CD4-positive, alpha-beta T cell (primary cell): ENCODE measurements around the gene DDRGK1. TPM values are rescaled to one million over a fixed set of nuclear protein-coding genes. Genes with fewer than 3 reads are reported as not detected.
"Not testable (repeated sequence)": the region's sequence is repeated elsewhere in the genome, so short reads cannot be mapped to it uniquely, and the experiment has no call there.

Source experiments
- ATAC-seq: fragments of 200-7000 bp; cut with Tn5 transposase; one replicate; pipeline ENCODE4 v1.10.0; 2022; ENCODE audit warnings: mild to moderate bottlenecking; ENCODE audit not compliant: poor library complexity
- CTCF ChIA-PET: fragments of 350-600 bp; sonication (Branson Sonifier 250); formaldehyde crosslinking; loops from one replicate; lab custom pipeline; 2021; ENCODE audit warnings: antibody characterized with exemption, inconsistent platforms; lab: Charles Lee
- POLR2A ChIA-PET: fragments of 350-600 bp; sonication (Branson Sonifier 250); formaldehyde crosslinking; loops from one replicate; lab custom pipeline; 2021; ENCODE audit warnings: antibody characterized with exemption, inconsistent platforms; lab: Charles Lee
- DNase-seq, 14 experiments: peaks; one replicate each; pipeline ENCODE4 v3.0.0-alpha.2; 2013 to 2020; ENCODE audit warnings: mixed read lengths in 2 of 14
- H3K27ac ChIP-seq, 2 donors: one replicate each; pipeline versions ENCODE4 v1.5.1 to v1.7.0; 2013; ENCODE audit warnings: low read length in 2 of 2, low read depth in 1 of 2, mild to moderate bottlenecking in 1 of 2
- H3K27me3 ChIP-seq, 2 experiments: 1 replicate in 1 of 2; 2 replicates in 1 of 2; pipeline versions ENCODE4 v1.6.1 to v1.7.0; 2013; ENCODE audit warnings: low read length in 2 of 2, control low read depth in 1 of 2, mild to moderate bottlenecking in 1 of 2, moderate library complexity in 1 of 2; ENCODE audit not compliant: insufficient read depth in 2 of 2, control insufficient read depth in 1 of 2
- H3K36me3 ChIP-seq: one replicate; pipeline ENCODE4 v1.6.1; 2013; ENCODE audit warnings: low read length, control low read depth; ENCODE audit not compliant: insufficient read depth
- H3K4me1 ChIP-seq: one replicate; pipeline ENCODE4 v1.6.1; 2013; ENCODE audit warnings: low read length, control low read depth; ENCODE audit not compliant: insufficient read depth
- H3K4me3 ChIP-seq: one replicate; pipeline ENCODE4 v1.5.1; 2013; ENCODE audit warnings: mild to moderate bottlenecking, low read length, moderate library complexity
- H3K9me3 ChIP-seq, 2 experiments: 1 replicate in 1 of 2; 2 replicates in 1 of 2; pipeline versions ENCODE4 v1.6.1 to v1.7.0; 2013; ENCODE audit warnings: low read length in 2 of 2, mild to moderate bottlenecking in 2 of 2, control low read depth in 1 of 2, moderate library complexity in 1 of 2; ENCODE audit not compliant: control insufficient read depth in 1 of 2, insufficient read depth in 1 of 2
- H3K27ac Mint-ChIP-seq: one replicate; pipeline ENCODE4 v1.8.0; 2020; ENCODE audit warnings: mixed read lengths
- H3K27me3 Mint-ChIP-seq: one replicate; pipeline ENCODE4 v1.8.0; 2021; ENCODE audit warnings: mixed read lengths
- H3K36me3 Mint-ChIP-seq: one replicate; pipeline ENCODE4 v1.8.0; 2021; ENCODE audit warnings: low read depth, mixed read lengths
- H3K4me1 Mint-ChIP-seq: one replicate; pipeline ENCODE4 v1.8.0; 2021; ENCODE audit warnings: low read depth, mixed read lengths
- H3K4me3 Mint-ChIP-seq: one replicate; pipeline ENCODE4 v1.8.0; 2020; ENCODE audit warnings: mild to moderate bottlenecking, mixed read lengths
- H3K9me3 Mint-ChIP-seq: one replicate; pipeline ENCODE4 v1.8.0; 2020; ENCODE audit warnings: mixed read lengths
- CTCF ChIP-seq: fragments of 200-600 bp; IDR thresholded peaks from one replicate; pipeline ENCODE4 v1.8.0; 2022; ENCODE audit warnings: antibody characterized with exemption, mild to moderate bottlenecking
- intact Hi-C, 2 experiments: fragments of 100-400 bp; cut with DNase I in 1 of 2; cut with micrococcal nuclease in 1 of 2; formaldehyde crosslinking; loops; one replicate each; pipeline versions ENCODE4 v1.15.1 to v1.9.0; 2023 to 2025; cut with DNase I, micrococcal nuclease
- total RNA-seq, 174 experiments: library from RNA in 2 of 174; stranded (reverse) in 2 of 174; gene quantifications; one replicate each; pipeline ENCODE4 v1.2.3 and lab custom pipeline; 2021 to 2026

The DDRGK1 gene
- total RNA-seq, 2 experiments from 2014 or later = 40.7 to 43.4 TPM

GRCh38 chr20:3188823-3189413, 15.6 kb downstream of the DDRGK1 start:
- intact Hi-C loops = no loop called here
- TF ChIP-seq CTCF = no peak

GRCh38 chr20:3187861-3188260, 16.6 kb downstream of the DDRGK1 start:
- DNase-seq, H3K27ac Mint-ChIP-seq, H3K4me3 ChIP-seq, H3K27me3 Mint-ChIP-seq, intact Hi-C loops, H3K4me1 ChIP-seq, H3K27me3 ChIP-seq, H3K4me3 Mint-ChIP-seq, ATAC-seq, CTCF ChIA-PET, H3K27ac ChIP-seq, H3K9me3 Mint-ChIP-seq, H3K4me1 Mint-ChIP-seq, H3K9me3 ChIP-seq: not testable (repeated sequence)
- POLR2A ChIA-PET = interaction anchor here (1.4 kb wide), 1 partner anchor 16 kb away, joined by 3 read pairs; no protein-coding TSS in a partner anchor
- peaks cover 30% of the 10 kb centered on the region for H3K36me3 Mint-ChIP-seq
- peaks cover 40% of the 10 kb centered on the region for H3K36me3 ChIP-seq

More at GRCh38 chr20:3188823-3189413, 15.6 kb downstream of the DDRGK1 start:
- no peaks in the 10 kb centered on the region for H3K9me3 ChIP-seq
- CTCF ChIA-PET = no interaction called here
- H3K4me3 Mint-ChIP-seq = no peak overlapping the region
- H3K4me1 Mint-ChIP-seq = no peaks in the 10 kb centered on the region
- no peak overlapping the region for H3K4me3 ChIP-seq
- no peaks in the 10 kb centered on the region for H3K27me3 ChIP-seq
- no peaks in the 10 kb centered on the region for H3K4me1 ChIP-seq
- peaks cover 40% of the 10 kb centered on the region for H3K36me3 Mint-ChIP-seq
- peaks cover 49% of the 10 kb centered on the region for H3K36me3 ChIP-seq
- POLR2A ChIA-PET = interaction anchor here (1.4 kb wide), 1 partner anchor 15 kb away, joined by 3 read pairs; no protein-coding TSS in a partner anchor
- no peaks in the 10 kb centered on the region for H3K27me3 Mint-ChIP-seq
- DNase-seq (no peak), ATAC-seq (no peak)
- H3K27ac Mint-ChIP-seq = no peak overlapping the region
- no peak overlapping the region for H3K27ac ChIP-seq
- H3K9me3 Mint-ChIP-seq = no peaks in the 10 kb centered on the region

GRCh38 chr20:3183896-3184612, 20.4 kb downstream of the DDRGK1 start:
- Histone ChIP-seq H3K27me3 (no peaks in the 10 kb centered on the region), H3K9me3 (no peaks in the 10 kb centered on the region), H3K36me3 (peaks cover 4% of the 10 kb centered on the region), H3K4me3 (no peak overlapping the region), H3K4me1 (no peaks in the 10 kb centered on the region), H3K27ac (no peak overlapping the region)
- ChIA-PET CTCF (interaction anchor here (1.0 to 1.3 kb wide), 3 partner anchors 13 to 35 kb away, joined by 3 to 4 read pairs (median 4); no protein-coding TSS in a partner anchor), POLR2A (interaction anchor here (1.2 kb wide), 1 partner anchor 19 kb away, joined by 4 read pairs; no protein-coding TSS in a partner anchor)
- H3K9me3 Mint-ChIP-seq = no peaks in the 10 kb centered on the region
- intact Hi-C loops = no loop called here
- no peaks in the 10 kb centered on the region for H3K27me3 Mint-ChIP-seq
- no peak for TF ChIP-seq CTCF
- H3K4me1 Mint-ChIP-seq = no peaks in the 10 kb centered on the region
- no peaks in the 10 kb centered on the region for H3K36me3 Mint-ChIP-seq
- DNase-seq (no peak), ATAC-seq (no peak)
- no peak overlapping the region for H3K4me3 Mint-ChIP-seq
- no peak overlapping the region for H3K27ac Mint-ChIP-seq

DNA sequence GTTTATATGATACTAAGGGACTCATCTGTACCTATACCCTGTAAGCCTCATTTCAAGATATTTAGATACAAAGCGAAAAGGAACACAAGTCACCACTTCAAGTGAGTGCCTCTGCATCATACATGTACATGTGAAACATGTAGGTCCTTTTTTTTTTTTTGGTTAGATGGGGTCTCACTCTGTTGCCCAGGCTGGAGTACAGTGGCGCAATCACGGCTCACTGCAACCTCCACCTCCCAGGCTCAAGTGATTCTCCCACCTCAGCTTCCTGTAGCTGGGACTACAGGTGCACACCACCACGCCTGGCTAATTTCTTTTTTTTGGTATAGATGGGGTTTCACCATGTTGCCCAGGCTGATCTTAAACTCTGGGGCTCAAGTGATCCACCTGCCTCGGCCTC, 22.1 kb downstream of the DDRGK1 start:
- intact Hi-C loops, H3K27ac ChIP-seq, H3K4me1 Mint-ChIP-seq, H3K27me3 ChIP-seq, H3K36me3 Mint-ChIP-seq, DNase-seq, H3K9me3 Mint-ChIP-seq, H3K9me3 ChIP-seq, ATAC-seq, H3K4me3 ChIP-seq, POLR2A ChIA-PET, H3K36me3 ChIP-seq, H3K27ac Mint-ChIP-seq, H3K4me1 ChIP-seq, H3K4me3 Mint-ChIP-seq, H3K27me3 Mint-ChIP-seq: not testable (repeated sequence)
- CTCF ChIA-PET = interaction anchor here (0.7 kb wide), 1 partner anchor 37 kb away, joined by 3 read pairs; no protein-coding TSS in a partner anchor
